Sigmoid colon (tissue), 7 donors: Measurements from ENCODE around the gene ZXDC. TPM values are rescaled to one million over a fixed set of nuclear protein-coding genes. Genes with fewer than 3 reads are reported as not detected.

Experiments
- DNase-seq: peaks from one replicate; pipeline ENCODE4 v3.0.0-alpha.2; 2019
- H3K27ac ChIP-seq, 4 donors: fragments of 200-600 bp; sonication (generic); one replicate each; pipeline ENCODE4 v1.5.1; 2016 to 2019; ENCODE audit warnings: mild to moderate bottlenecking in 1 of 4
- H3K27me3 ChIP-seq, 3 donors: fragments of 200-600 bp; sonication (generic); one replicate each; pipeline ENCODE4 v1.5.1; 2019; ENCODE audit warnings: mild to moderate bottlenecking in 1 of 3
- H3K36me3 ChIP-seq, 4 donors: fragments of 200-600 bp; sonication (generic); one replicate each; pipeline ENCODE4 v1.5.1; 2016 to 2019
- H3K4me1 ChIP-seq, 4 donors: fragments of 200-600 bp; sonication (generic); one replicate each; pipeline ENCODE4 v1.5.1; 2017 to 2019
- H3K4me3 ChIP-seq, 4 donors: fragments of 200-600 bp; sonication (generic); one replicate each; pipeline ENCODE4 v1.5.1; 2017 to 2019; ENCODE audit warnings: mild to moderate bottlenecking in 2 of 4, moderate library complexity in 1 of 4
- H3K9me3 ChIP-seq, 4 donors: fragments of 200-600 bp in 3 of 4; sonication (generic) in 3 of 4; one replicate each; pipeline versions ENCODE4 v1.5.1 to v1.6.1; 2013 to 2019
- EP300 ChIP-seq, 4 donors: sonication (generic); formaldehyde crosslinking; IDR thresholded peaks; one replicate each; pipeline ENCODE4 v1.6.1; 2017; ENCODE audit warnings: antibody characterized with exemption in 4 of 4
- POLR2A ChIP-seq, 2 donors: fragments of 450-650 bp; IDR thresholded peaks; one replicate each; pipeline ENCODE4 v1.6.1; 2016; ENCODE audit warnings: antibody characterized with exemption in 2 of 2, mild to moderate bottlenecking in 2 of 2, moderate library complexity in 2 of 2
- POLR2AphosphoS5 ChIP-seq, 4 donors: sonication (generic); formaldehyde crosslinking; IDR thresholded peaks; one replicate each; pipeline ENCODE4 v1.6.1; 2017; ENCODE audit warnings: antibody characterized with exemption in 4 of 4
- WGBS, 2 donors: extraction: QIAGEN DNeasy Blood & Tissue Kit; methylation state at CpG; one replicate each; pipeline ENCODE4 v1.1.7; 2013; 5-methylcytosine and 5-hydroxymethylcytosine counted together
- intact Hi-C: fragments of 100-400 bp; cut with DNase I; formaldehyde crosslinking; loops from one replicate; pipeline ENCODE4 v1.15.1; 2023
- polyA plus RNA-seq, 3 donors: library from polyadenylated mRNA; stranded (reverse); fragments of 200-250 nt; gene quantifications; one replicate each; pipeline ENCODE4 v1.2.3, GENCODE V29; 2013
- total RNA-seq, 4 donors: library from RNA; depleted of rRNA; stranded (reverse); fragments of >200 nt; gene quantifications; one replicate each; pipeline ENCODE4 v1.1.0, GENCODE V29; 2016
- TF ChIP-seq, protein P1 (sequence below), 4 experiments: fragments of 450-650 bp in 3 of 4; fragments of 200-600 bp in 1 of 4; IDR thresholded peaks; one replicate each; pipeline ENCODE4 v1.5.1; 2016 to 2019; ENCODE audit warnings: antibody characterized with exemption in 4 of 4, mild to moderate bottlenecking in 3 of 4, moderate library complexity in 2 of 4
- donor health status: healthy with polysubstance abuse.
- donor health status: Bipolar disorder and iron deficiency.
- donor health status: healthy.

The ZXDC gene
- total and polyA plus RNA-seq, 7 donors: 5.5 to 33.8 (median 26.4) TPM

DNA sequence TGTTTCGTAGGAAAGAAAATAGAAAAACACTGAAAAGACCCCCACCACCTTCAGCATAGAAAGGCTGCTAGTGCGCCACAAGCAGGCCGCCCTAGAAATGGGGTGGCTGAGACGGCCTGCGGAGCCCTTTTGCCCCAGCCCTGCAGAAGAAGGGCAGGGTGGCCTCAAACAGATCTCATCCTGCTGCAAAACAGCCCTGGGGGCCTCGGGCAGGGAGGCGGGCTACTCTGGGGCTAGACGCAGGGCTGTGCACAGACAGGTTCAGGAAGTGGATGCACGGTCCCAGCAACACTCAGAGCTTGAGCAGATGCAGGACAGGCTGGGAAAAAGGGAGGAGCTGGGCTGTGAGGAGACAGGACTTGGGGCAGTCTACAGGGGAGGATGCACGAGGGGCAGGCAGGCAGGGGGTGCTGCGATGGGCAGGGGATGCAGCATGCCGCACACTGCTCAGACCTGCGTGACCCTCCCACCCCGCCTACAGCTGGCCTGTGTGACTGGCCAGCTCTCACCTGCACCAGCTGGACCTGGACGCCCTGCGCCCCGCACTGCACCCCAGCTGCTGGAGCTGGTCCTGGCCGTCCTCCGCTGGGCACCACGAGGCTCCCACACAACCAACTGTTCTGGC lies 34.3 kb downstream of the ZXDC start:
- 95% methylated on average over 20 of the region's 20 CpGs for WGBS, 2 donors
- DNase-seq: peak; percentile 51
- no peaks in the 10 kb centered on the region for H3K27me3 ChIP-seq
- no peaks in the 10 kb centered on the region for H3K4me1 ChIP-seq
- H3K9me3 ChIP-seq: no peaks in the 10 kb centered on the region
- H3K36me3 ChIP-seq: peaks cover 5 to 53% (median 12%) of the 10 kb centered on the region in 4 donors
- H3K27ac ChIP-seq: no peak overlapping the region
- no peak for TF ChIP-seq POLR2AphosphoS5 (IDR thresholded peaks at IDR 0.05)
- no peak for TF ChIP-seq EP300 (IDR thresholded peaks at IDR 0.05)
- no peak for TF ChIP-seq POLR2A (IDR thresholded peaks at IDR 0.05)
- TF ChIP-seq, protein P1, sequence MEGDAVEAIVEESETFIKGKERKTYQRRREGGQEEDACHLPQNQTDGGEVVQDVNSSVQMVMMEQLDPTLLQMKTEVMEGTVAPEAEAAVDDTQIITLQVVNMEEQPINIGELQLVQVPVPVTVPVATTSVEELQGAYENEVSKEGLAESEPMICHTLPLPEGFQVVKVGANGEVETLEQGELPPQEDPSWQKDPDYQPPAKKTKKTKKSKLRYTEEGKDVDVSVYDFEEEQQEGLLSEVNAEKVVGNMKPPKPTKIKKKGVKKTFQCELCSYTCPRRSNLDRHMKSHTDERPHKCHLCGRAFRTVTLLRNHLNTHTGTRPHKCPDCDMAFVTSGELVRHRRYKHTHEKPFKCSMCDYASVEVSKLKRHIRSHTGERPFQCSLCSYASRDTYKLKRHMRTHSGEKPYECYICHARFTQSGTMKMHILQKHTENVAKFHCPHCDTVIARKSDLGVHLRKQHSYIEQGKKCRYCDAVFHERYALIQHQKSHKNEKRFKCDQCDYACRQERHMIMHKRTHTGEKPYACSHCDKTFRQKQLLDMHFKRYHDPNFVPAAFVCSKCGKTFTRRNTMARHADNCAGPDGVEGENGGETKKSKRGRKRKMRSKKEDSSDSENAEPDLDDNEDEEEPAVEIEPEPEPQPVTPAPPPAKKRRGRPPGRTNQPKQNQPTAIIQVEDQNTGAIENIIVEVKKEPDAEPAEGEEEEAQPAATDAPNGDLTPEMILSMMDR (IDR thresholded peaks at IDR 0.05): no peak
- intact Hi-C loops: no loop called here
- H3K4me3 ChIP-seq: no peak overlapping the region

DNA sequence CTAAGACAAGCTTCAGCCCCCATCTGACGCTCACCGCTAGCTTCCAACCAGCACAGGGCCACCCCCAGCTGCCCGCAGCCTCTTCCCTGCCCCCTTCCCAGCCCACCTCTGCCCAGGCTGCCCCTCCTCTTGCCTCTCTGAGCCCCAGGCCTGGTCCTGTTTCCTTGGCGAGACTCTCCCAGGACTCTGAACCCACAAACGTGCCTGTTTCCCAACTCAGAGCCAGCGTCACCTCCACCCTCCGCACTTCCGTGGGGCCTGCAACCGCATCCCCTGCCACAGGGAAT lies 35.0 kb downstream of the ZXDC start:
- TF ChIP-seq, protein P1 (IDR thresholded peaks at IDR 0.05): no peak
- no peak for TF ChIP-seq POLR2AphosphoS5 (IDR thresholded peaks at IDR 0.05)
- no peak for TF ChIP-seq EP300 (IDR thresholded peaks at IDR 0.05)
- DNase-seq: peak; percentile 51
- H3K27ac ChIP-seq: no peak overlapping the region
- H3K9me3 ChIP-seq: no peaks in the 10 kb centered on the region
- H3K4me3 ChIP-seq: no peak overlapping the region
- intact Hi-C loops: no loop called here
- no peaks in the 10 kb centered on the region for H3K4me1 ChIP-seq
- H3K27me3 ChIP-seq: no peaks in the 10 kb centered on the region
- WGBS, 2 donors: 94 to 95% methylated on average over 9 of the region's 9 CpGs
- H3K36me3 ChIP-seq: peaks cover 5 to 60% (median 14%) of the 10 kb centered on the region in 4 donors

DNA sequence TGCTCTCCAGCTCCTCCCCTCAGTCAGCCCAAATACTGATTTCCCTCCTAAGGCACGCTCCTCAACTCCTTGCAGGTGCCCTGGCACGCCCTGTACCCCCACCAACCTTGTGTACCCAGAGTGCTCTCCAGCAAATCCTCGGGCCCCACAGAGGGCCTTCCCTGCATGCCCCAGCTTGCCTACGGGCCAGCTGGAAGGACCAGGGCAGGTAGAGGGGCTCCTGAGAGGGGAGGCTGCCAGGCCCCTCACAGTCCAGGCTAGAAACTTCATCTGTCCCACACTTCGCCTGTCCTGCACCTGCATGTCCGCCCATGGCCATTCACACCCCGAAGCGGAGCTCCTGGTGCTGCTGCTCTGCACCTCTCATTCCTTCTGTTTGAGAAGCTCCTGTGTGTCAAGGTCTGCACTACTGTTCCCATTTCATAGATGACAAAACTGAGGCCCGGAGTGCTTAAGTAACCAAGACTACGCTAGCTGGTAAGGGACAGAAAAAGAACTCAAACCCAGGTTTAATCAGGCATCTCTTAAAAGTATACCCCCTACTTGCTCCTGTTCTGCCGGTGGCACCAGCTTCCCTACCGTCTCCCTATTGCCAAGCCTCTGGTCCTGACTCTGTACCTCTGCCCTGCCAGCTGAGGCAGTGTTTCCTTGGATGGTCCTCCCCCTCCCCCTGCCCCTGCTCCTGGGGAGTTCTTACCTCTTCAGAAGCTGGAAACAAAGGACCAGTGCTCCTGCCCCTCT lies 35.6 kb downstream of the ZXDC start:
- Histone ChIP-seq H3K4me1 (no peaks in the 10 kb centered on the region), H3K27me3 (no peaks in the 10 kb centered on the region), H3K4me3 (no peak overlapping the region), H3K27ac (no peak overlapping the region), H3K9me3 (no peaks in the 10 kb centered on the region), H3K36me3 (peaks cover 5 to 60% (median 14%) of the 10 kb centered on the region in 4 donors)
- intact Hi-C loops: no loop called here
- TF ChIP-seq POLR2A (IDR thresholded peaks at IDR 0.05): no peak
- no peak for TF ChIP-seq EP300 (IDR thresholded peaks at IDR 0.05)
- no peak for TF ChIP-seq POLR2AphosphoS5 (IDR thresholded peaks at IDR 0.05)
- TF ChIP-seq, protein P1 (IDR thresholded peaks at IDR 0.05): no peak
- WGBS, 2 donors: 93 to 96% methylated on average over 12 of the region's 12 CpGs
- DNase-seq: no peak

DNA sequence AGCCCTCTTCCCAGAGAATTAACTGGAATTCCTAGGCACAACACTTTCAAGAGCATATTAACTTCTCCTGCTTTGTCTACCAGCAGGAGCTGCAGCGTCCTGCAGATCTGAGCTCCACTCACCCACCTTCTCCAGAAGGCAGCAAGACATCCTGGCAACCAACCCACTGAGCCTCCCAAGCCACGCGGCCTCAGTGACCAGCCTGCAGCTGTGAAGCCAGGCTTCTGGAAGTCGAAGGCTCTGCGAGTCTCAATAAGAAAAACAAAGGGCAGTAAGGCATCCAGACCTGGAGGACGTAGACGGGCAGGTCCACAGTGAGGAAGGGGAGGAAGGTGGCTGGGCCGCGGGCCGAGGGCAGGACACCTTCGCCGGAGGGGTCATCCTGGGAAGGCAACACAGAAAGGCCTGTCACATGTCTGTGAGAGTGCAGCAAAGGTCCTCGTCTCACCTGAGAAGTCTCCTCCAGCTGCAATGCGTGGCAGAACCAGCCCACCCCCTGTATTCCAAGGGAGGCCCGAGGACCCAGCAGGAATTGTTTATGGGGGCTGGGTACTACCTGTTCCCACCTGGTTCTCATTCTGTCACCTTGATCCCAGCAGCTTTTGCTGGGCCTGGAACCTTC lies 36.2 kb downstream of the ZXDC start:
- Histone ChIP-seq H3K36me3 (peaks cover 5 to 60% (median 14%) of the 10 kb centered on the region in 4 donors), H3K4me1 (no peaks in the 10 kb centered on the region), H3K9me3 (no peaks in the 10 kb centered on the region), H3K4me3 (no peak overlapping the region), H3K27me3 (no peaks in the 10 kb centered on the region), H3K27ac (no peak overlapping the region)
- TF ChIP-seq EP300 (IDR thresholded peaks at IDR 0.05): no peak
- TF ChIP-seq, protein P1 (IDR thresholded peaks at IDR 0.05): no peak
- no peak for TF ChIP-seq POLR2AphosphoS5 (IDR thresholded peaks at IDR 0.05)
- no peak for TF ChIP-seq POLR2A (IDR thresholded peaks at IDR 0.05)
- 90 to 96% methylated on average over 15 of the region's 15 CpGs for WGBS, 2 donors
- intact Hi-C loops: no loop called here
- peak; percentile 43 for DNase-seq
